GF-D8 (cell line): ENCODE results near the gene CNTLN.
"Not testable (repeated sequence)": the region's sequence is repeated elsewhere in the genome, so short reads cannot be mapped to it uniquely, and the experiment has no call there.

Experiments
- DNase-seq: peaks from one replicate; lab custom pipeline; 2025; lab: John Stamatoyannopoulos, UW

The CNTLN gene

GRCh38 chr9:17519761-17520160 lies 384.9 kb downstream of the CNTLN start:
- DNase-seq: no peak

GRCh38 chr9:17520268-17521064 lies 385.6 kb downstream of the CNTLN start:
- DNase-seq: no peak

GRCh38 chr9:17521100-17521855 lies 386.4 kb downstream of the CNTLN start:
- DNase-seq: no peak

DNA sequence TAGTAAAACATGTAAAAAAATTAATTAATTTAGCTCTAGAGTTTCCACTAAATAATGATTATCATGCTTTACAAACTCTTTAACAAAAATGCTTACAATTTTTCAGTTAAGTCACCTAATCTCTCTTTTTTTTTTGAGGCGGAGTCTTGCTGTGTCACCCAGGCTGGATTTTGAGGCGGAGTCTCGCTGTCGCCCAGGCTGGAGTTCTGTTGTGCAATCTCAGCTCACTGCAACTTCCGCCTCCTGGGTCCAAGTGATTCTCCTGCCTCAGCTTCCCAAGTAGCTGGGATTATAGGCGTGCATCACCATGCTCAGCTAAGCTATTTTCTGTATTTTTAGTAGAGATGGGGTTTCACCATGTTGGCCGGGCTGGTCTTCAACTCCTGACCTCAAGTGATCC lies 391.9 kb downstream of the CNTLN start:
- DNase-seq: not testable (repeated sequence)

- no peak for DNase-seq
Measured at GRCh38 chr9:17528859-17529258, 394.0 kb downstream of the CNTLN start.

- no peak for DNase-seq
Measured at GRCh38 chr9:17531642-17532254, 396.9 kb downstream of the CNTLN start.

DNA sequence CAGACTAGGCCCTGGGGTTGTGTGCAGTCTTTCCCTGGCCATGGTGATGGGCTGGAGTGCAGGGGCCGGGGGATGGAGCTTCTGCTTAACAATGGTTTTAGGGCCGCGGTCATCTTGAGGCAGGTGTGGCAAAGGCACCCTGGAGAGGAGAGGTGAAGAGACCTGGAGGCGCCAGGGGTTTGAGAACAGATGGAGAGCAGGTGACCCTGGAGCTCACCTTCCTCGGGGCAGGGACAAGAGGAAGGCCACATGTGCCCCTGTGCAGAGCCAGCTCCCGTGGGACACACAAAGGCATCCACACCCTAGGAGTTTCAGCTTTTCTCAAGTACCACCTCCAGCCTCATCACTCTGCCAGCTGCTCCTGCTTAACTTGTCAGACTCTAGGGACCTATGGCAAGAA lies 397.6 kb downstream of the CNTLN start:
- DNase-seq: no peak

- DNase-seq: no peak
Measured at GRCh38 chr9:17535176-17535575, 400.3 kb downstream of the CNTLN start.

GRCh38 chr9:17536027-17536426 lies 401.2 kb downstream of the CNTLN start:
- no peak for DNase-seq

- no peak for DNase-seq
Measured at GRCh38 chr9:17551023-17551422, 416.2 kb downstream of the CNTLN start.
